A549 (cell line): ENCODE results near the gene SLC25A25.

Experiments
- POLR2A ChIP-seq: IDR thresholded peaks from 2 replicates; pipeline ENCODE4 v1.6.1; 2012; ENCODE audit warnings: mild to moderate bottlenecking, low read length
- TF ChIP-seq, protein P1 (sequence below): fragments of >200 bp; sonication (Bioruptor Twin); formaldehyde crosslinking; IDR thresholded peaks from 3 replicates; pipeline ENCODE4 v1.5.1; 2016

DNA sequence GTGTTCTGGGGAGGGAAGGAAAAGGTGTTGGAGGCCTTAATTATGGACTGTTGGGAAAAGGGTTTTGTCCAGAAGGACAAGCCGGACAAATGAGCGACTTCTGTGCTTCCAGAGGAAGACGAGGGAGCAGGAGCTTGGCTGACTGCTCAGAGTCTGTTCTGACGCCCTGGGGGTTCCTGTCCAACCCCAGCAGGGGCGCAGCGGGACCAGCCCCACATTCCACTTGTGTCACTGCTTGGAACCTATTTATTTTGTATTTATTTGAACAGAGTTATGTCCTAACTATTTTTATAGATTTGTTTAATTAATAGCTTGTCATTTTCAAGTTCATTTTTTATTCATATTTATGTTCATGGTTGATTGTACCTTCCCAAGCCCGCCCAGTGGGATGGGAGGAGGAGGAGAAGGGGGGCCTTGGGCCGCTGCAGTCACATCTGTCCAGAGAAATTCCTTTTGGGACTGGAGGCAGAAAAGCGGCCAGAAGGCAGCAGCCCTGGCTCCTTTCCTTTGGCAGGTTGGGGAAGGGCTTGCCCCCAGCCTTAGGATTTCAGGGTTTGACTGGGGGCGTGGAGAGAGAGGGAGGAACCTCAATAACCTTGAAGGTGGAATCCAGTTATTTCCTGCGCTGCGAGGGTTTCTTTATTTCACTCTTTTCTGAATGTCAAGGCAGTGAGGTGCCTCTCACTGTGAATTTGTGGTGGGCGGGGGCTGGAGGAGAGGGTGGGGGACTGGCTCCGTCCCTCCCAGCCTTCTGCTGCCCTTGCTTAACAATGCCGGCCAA, 40.4 kb downstream of the SLC25A25 start:
- no peak for TF ChIP-seq POLR2A
- TF ChIP-seq, protein P1, sequence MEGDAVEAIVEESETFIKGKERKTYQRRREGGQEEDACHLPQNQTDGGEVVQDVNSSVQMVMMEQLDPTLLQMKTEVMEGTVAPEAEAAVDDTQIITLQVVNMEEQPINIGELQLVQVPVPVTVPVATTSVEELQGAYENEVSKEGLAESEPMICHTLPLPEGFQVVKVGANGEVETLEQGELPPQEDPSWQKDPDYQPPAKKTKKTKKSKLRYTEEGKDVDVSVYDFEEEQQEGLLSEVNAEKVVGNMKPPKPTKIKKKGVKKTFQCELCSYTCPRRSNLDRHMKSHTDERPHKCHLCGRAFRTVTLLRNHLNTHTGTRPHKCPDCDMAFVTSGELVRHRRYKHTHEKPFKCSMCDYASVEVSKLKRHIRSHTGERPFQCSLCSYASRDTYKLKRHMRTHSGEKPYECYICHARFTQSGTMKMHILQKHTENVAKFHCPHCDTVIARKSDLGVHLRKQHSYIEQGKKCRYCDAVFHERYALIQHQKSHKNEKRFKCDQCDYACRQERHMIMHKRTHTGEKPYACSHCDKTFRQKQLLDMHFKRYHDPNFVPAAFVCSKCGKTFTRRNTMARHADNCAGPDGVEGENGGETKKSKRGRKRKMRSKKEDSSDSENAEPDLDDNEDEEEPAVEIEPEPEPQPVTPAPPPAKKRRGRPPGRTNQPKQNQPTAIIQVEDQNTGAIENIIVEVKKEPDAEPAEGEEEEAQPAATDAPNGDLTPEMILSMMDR: no peak
